Left renal pelvis (tissue), 4 donors: ENCODE results near the gene TMEM74B. TPM values are rescaled to one million over a fixed set of nuclear protein-coding genes. Genes with fewer than 3 reads are reported as not detected.

Source experiments
- DNase-seq, 4 donors: peaks; one replicate each; pipeline ENCODE4 v3.0.0-alpha.2; 2013; ENCODE audit warnings: low read depth in 4 of 4, low spot score in 3 of 4
- polyA plus RNA-seq, 4 donors: library from polyadenylated mRNA; unstranded; fragments of 120-200 nt; gene quantifications; one replicate each; pipeline ENCODE4 v1.2.1, GENCODE V29; 2013; ENCODE audit not compliant: insufficient read length in 4 of 4

TMEM74B gene
- polyA plus RNA-seq, 4 donors: 0.72 to 5.1 (median 1.9) TPM

DNA sequence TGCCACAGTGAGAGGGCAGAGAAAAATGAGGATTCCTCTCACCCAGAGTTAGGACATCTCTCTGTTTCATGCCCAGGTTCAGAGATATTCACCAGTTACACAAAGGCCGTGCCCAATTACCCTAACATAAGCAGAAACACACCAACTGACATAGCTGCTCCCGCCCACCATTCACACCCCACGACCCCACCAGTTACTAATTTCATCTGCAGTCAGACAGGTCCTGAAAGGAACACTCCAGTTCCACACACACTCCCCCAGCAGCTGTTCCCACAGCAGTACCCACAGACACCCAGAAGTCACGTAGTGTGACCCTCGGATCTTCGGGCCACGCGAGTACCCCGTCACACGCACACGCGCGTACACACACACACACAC, 532 bp downstream of the TMEM74B start:
- DNase-seq: no peak

DNA sequence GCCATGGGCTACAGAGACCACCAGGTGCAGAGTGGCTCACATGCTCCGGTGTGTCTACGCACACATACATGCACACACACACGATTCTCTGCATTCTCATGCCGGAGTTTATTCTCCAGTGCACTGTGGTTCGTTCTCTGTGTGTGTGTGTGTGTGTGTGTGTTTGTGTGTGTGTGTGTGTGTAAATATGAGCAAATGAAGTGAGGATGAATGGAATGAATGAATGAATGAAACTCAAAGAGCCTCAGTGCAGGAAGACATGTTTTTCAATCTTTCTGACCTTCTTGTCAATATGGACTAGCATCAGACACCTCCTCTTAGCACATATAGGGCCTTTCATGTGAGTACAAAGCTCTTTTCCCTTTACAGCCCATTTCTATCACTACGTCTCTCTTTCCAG, 1.6 kb downstream of the TMEM74B start:
- DNase-seq: no peak

DNA sequence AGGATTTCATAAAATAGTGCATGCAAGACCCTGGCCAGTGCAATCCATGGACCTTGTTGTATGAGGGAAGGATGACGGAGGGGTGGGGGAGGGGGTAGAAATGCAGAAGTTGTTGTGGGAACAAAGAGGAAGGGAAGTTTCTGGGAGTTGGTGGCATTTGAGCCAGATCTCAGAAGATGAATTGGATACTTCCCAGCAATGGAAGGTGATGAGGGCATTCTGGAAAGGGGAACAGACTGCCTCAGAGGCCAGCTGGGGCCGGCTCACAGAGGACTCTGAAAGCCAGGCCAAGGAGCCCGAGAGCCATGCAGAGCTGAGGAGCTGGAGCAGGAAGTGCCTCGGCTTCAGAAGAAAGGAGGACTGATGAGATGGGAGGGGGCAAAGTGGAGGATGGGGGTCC, 2.7 kb downstream of the TMEM74B start:
- DNase-seq: no peak

DNA sequence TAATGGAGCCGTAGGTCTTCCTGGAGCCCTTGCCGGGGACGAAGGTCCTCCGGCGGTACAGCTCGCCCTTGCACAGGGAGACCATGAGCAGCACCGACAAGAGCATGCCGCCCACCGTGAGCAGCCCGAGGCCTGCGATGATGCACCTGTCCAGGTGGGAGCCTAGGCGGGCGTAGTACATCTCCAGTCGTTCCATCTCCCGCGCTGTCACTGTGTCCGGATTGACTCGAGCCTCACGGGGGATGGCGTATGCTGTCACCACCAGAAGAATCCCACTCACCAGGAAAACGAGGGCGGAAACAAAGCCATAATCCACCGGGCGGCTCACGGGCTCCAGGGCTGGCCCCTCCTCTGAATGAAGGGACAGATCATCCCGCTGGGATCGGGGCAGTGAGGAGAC, 3.8 kb downstream of the TMEM74B start:
- DNase-seq: no peak

DNA sequence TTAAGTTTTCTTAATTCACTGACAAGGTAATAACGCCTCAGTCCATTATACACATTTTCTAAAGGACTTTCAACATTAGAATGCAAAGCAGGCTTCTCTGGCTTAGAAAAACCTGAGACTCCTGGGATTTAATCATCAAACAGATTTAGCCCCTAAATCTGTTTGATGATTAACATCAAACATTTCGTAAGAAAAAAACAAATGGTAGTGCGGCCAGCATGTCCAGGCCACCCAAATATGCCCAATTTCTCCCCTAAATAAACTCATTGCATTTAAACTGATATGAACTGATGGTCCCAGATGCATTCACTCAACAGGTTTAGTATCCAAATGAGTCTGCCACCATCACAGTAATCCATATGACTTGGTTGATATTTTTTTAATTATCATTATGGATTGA, 6.2 kb downstream of the TMEM74B start:
- DNase-seq: no peak

DNA sequence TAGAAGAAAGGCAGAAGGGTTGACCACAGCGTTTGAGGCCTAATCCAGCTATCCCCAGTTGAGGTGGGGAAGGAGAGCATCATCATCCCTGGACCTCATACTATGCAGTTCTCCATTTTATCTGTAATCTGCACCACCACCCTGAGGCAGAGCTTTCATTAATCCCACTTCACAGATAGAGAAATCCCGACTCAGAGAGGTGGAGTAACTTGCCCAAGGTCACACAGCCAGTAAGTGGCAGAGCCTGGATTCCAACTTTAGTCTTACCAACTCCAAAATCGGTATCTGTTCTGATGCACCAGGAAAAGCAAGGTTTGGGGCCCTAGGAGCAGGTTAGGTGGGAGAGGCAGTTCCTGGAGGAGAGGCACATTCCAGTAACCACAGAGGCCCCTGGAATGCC, 6.7 kb downstream of the TMEM74B start:
- no peak for DNase-seq

DNA sequence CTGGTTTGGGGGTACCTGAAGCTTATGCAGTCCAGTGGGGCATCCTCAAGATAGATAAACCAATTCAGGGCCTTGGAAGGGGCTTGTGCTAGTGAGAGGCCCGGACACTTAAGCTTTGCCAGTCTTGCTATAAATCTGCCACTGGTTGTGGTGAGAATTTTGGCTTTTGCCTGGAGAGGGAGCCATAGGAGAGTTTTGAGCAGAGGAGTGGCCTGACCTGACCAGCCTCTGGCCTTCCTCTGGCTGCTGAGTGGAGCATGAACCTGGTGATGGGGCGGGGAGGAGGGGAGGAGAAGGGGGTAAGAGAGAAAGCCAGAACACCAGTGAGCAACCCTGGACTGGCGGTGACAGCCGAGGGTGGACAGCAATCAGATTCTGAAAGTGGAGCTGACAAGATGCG, 7.1 kb downstream of the TMEM74B start:
- no peak for DNase-seq

DNA sequence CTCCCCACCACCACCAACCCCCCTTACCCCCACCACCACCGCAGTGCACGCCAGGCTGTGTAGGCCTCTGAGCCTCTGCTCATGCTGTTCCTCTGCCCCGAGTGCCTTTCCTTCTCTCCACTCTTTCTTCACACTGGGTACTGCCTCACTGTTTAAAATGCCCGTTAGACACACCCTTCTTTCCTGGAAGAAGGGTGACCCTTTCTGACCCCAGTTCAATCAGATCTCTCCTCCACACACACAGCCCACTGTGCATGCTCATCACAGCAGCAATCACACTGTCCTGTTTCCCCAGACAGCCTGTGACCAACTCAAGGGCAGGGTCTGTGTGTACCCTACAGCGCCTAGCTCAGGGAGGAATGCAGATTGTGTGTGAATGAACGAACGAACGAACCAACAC, 10.0 kb downstream of the TMEM74B start:
- DNase-seq: no peak

DNA sequence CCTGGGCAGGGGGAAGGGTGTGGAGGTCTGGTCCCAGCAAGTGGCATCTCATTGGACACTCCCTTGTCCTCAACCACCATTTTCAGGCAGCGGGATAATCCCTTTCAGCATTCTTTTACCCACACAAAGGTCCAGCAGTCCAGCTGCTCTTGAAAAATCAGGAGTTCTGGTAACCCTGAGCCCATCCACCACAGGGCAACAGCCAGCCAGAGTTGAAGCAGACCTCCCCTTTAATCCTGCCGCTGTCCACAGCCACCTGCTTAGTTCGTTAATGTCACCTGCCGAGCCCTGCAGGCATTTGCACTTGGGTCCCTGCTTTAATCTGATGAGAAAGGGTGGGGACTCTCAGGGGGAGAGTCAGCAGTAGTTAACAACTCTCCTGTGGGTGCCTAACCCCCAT, 11.1 kb downstream of the TMEM74B start:
- no peak for DNase-seq

DNA sequence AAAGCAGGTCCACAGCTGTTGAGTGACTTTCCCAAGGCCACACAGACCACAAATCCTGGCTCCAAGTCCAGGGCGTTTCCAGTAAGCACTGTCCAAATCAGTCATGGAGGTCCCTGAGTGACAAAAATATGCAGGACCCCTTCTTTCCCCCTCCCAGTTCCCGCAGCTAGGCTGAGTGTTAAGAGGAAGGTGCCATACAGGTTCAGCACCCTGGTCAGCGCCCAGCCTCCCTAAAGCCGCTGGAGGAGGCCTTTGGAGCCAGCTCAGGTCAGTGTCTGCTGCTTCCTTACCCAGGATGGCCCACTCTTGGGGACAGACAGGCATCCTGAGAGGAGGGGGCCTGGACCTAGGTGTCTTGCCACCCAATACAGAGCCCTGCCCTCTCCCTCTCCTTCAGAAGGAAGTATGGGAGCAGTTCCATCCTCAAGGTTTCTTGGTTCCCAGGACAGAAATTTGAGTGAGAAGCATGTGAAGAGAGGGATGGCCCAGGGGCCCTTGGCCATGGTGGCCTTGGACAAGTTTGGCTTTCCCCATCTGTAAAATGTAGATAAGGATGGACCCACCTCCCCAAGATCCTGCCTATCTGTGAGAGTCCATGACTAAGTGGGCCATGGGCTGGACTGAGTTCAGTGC, 13.2 kb downstream of the TMEM74B start:
- DNase-seq: peak; percentile 16 to 40 (median 28)

DNA sequence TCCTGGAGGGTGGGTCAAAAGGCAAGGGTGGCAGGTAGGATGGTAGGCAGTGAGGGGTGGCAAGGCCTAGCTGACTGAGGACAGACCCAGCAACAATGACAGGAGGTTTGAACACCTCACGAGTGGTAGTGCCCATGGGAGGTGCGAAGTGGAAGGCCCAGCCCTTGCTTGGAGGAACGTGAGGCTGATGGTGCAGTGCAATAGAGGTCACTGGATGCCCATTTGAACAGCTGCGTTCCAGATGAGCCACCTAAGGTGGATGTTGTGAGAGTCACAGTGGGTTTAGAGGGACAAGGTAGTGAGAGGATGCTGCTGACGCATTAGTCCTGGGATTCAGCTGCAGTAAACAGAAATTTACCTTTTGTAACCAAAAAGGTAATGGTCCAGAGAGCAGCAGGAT, 15.6 kb downstream of the TMEM74B start:
- no peak for DNase-seq

DNA sequence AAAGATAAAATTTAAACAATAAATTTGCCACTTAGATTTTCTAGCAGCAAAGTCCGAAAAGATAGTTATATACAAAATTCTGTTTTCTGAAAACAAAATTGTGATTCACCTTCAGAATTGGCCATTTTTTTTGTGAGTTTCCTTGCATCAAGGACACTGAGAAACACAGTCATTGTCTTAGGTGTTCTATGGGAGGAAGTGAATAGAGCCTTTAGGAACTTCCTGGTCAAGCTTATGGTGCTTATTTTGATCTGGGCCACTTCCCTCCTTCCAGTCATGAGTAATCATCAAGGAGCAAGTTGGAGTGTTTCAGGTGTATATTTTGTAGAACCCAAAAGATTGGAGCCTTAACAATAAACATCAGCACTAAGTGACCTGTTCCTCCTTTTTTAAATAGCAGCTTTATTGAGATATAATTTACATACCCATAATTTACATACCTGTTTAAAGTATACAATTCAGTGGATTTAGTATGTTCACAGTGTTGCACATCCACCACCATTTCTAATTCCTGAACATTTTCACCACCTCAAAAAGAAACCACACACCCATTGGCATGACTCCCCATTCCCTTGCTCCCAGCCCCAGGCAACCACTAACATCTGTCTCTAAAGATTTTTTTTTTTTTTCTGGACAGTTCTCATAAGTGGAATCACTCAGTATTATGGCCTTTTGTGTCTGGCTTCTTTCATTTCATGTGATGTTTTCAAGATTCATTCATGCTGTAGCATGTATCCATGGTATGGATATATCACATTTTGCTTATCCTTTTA, 17.6 kb downstream of the TMEM74B start:
- DNase-seq: no peak

DNA sequence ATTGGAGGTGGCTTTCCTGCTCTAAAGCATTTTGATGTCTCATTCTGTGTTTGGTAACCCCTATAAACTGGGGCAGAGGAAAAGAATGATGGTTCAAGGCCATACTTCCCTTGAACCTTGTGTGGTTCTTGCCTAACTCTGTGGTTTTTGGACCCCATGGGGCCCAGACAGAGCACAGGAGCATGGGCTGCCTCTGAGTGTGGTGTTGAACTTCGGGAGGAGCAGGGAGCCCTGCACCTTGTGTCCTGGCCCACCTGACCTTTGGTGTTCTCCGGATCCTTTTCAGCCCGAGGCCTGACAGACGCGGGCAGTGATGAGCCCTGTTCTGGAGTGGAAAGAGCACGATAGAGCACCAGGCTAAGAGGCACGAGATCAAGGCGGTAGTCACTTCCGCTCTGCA, 18.8 kb downstream of the TMEM74B start:
- DNase-seq: no peak

DNA sequence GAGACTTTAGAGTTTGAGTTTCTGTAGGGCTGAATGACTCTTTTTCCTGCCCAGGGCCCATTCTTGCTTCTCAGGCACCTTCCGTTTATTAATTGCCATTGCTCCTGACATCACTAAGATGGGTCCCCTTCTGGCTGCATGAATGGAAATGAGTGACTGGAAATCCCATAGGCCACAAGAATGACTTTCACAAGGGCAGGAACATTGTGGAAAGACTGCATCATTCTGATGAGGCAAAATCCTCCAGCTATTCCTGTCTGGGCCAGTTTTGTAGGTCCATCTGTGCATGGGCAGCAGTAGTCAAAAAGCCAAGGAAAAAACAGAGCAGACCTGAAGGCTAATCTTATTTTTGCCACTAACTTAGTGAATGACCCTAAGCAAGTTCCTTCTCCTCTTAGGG, 19.3 kb downstream of the TMEM74B start:
- no peak for DNase-seq

DNA sequence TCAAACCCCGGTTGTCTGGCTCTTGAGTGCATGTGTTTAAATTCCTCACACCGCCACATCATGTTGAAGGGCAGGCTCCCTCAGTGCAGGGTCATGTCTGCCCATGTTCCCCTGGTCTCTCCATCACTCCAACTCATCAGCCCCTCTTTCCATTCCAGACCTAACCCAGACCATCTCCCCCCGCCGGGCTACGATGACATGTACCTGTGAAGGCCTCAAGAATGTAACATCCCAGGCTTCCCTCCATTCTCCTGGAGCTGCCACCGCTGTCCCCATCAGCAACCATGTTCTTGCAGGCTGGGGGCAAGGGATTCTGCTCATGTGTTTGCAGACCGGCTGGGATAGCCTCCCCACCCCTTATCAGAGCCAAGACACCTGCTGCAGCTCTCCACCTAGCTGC, 19.9 kb downstream of the TMEM74B start:
- DNase-seq: no peak

DNA sequence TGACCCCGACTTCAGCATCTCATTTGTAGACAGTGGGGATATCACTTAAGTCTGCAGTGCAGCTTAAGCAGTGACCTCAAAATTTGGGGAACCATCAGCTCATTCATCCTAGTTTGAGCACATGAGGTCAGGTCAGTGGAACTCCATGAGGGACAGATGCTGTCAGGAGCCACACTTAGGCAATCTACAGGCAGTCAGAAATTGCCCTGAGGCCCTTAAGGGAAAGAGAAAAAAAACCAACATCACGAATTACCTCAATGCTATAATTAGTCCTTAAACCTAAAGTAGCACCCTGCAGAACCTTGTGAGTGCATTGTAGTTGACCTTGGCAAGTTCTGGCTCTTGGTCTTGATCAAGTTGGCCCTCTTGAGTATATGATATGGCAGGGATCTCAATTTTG, 21.1 kb downstream of the TMEM74B start:
- no peak for DNase-seq

DNA sequence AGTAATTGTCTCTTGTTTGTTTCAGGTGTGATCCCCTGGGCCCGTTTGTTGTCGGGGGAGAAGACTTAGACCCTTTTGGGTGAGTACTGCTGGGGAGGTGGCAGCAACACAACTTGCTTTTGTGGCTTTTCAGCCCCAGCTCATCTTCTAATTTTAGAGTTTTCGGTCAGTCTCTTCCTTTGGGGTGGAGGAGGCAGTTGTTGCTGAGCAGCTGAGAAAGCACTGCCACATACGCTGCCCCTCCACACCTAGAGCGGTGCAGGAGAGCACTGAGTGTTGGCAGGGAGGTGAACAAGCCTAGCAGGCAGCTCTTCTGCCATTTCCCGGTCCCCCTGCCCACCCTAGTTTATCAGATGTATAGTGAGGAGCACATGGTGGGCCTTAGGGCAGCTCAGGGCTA, 21.7 kb downstream of the TMEM74B start:
- DNase-seq: no peak

DNA sequence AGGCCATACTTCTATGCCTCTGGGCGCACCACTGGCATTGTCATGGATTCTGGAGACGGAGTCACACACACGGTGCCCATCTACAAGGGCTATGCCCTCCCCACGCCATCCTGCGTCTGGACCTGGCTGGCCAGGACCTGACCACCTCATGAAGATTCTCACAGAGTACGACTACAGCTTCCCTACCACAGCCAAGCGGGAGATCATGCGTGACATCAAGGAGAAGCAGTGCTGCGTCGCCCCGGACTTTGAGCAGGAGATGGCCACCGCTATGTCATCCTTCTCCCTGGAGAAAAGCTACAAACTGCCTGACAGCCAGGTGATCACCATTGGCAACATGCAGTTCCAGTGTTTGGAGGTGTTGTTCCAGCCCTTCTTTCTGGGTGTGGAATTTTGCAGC, 23.8 kb downstream of the TMEM74B start:
- no peak for DNase-seq

DNA sequence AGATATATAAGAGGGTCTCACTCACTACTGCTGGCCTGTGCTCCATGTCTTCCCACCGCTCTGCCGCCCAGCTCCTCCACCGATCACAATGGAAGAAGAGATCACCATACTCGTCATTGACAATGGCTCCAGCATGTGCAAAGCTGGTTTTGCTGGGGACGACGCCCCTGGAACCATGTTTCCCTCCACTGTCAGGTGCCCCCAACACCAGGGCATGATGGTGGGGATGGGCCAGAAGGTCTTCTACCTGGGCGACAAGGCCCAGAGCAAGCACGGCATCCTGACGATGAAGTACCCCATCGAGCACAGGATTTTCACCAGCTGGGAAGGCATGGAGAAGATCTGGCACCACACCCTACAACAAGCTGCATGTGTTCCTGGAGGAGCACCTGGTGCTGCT, 24.3 kb downstream of the TMEM74B start:
- DNase-seq: no peak

DNA sequence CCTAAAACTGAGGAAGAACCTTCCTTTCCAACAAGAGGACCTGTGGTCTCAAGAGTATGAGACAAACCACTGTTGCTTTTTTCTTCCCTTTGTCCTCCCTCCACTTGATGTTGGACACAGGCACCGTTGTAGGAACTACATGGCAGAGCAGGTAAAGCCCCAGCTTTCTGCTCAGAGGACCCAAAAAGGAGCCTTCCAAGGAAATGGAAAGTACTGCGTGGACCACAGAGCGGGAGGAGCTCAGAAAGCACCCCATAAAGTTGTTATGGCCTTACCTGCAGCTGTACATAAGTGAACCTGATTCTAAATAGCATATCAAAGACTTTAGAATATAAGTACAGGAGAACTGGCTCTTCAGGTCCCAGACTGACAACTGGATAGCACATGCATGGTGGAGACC, 29.4 kb downstream of the TMEM74B start:
- DNase-seq: no peak

DNA sequence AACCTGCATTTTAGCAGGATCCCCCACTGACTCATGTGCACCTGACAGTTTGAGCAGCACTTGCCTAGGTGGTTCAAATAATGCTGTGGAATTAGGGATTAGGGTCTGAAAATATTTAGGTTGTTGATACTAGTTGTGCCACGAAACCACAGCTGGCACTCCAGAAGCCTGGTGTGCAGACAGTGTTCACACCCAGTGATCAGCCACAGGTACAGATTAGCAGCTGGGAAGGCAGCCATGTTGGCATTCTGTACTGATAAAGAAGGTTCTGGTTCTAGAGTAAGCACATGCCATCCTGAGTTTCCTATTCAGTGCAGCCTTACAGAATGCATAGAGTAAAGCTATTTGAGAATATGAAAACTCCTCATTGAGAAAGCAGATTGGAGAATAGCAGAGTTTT, 30.1 kb downstream of the TMEM74B start:
- no peak for DNase-seq

DNA sequence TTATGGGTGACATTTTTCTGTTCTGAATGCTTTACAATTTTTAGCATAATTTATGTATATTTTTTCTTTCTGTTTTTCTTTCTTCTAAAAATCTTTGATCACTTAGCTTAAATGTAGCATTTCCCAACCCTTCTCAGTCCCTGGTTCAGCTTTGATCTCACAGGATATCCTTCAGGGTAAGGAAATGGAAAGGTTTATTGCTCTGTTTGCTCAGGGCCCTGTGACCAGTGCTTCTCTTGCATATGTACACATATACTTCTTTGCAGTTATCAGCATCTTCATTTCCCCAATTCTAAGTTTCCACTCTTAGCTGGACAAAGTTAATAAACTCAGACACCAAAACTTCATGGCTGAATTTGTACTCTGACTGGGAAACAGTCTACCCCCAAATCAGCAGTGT, 30.6 kb downstream of the TMEM74B start:
- DNase-seq: no peak

DNA sequence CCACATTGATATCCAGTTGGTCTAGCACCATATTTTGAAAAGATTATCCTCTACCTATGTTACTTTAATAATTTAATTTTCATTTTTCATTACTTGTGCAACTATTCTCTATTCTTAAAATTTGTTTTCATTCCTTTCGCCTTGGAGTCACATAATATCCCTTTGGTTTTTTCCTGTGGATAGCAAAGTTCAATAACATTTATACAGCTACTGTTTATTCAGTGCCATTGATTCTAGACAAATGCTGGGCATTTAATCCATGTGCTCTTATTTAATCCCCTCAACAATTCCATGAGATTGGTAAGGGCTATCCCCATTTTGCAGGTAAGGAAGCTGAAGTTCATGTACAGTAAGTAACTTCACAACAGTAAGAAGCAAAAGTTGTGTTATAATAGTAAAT, 33.8 kb downstream of the TMEM74B start:
- no peak for DNase-seq
